Stimulated activated CD4-positive, alpha-beta T cell treated with anti-CD3 and anti-CD28 coated beads, TNF-alpha, amount 100 ng/mL, for 24 hours (primary cell): ENCODE results near the gene WASHC4.
"Not testable (repeated sequence)": the region's sequence is repeated elsewhere in the genome, so short reads cannot be mapped to it uniquely, and the experiment has no call there.

ENCODE experiments used
- DNase-seq, 3 experiments: peaks; one replicate each; pipeline ENCODE4 v3.0.0-alpha.2; 2020; ENCODE audit warnings: low read depth in 3 of 3

Gene WASHC4

GRCh38 chr12:105162174-105162573, 54.6 kb downstream of the WASHC4 start:
- DNase-seq, result no peak

- DNase-seq, result no peak
Measured at GRCh38 chr12:105164068-105164467, 56.5 kb downstream of the WASHC4 start.

- no peak for DNase-seq
Measured at GRCh38 chr12:105166736-105167135, 59.2 kb downstream of the WASHC4 start.

- DNase-seq, result no peak
Measured at GRCh38 chr12:105167346-105167745, 59.8 kb downstream of the WASHC4 start.

- no peak for DNase-seq
Measured at GRCh38 chr12:105168006-105168405, 60.5 kb downstream of the WASHC4 start.

- DNase-seq, result no peak
Measured at GRCh38 chr12:105170139-105170538, 62.6 kb downstream of the WASHC4 start.

- DNase-seq, result no peak
Measured at GRCh38 chr12:105171691-105172436, 64.3 kb downstream of the WASHC4 start.

GRCh38 chr12:105175397-105175990, 68.0 kb downstream of the WASHC4 start:
- no peak for DNase-seq

GRCh38 chr12:105177208-105177607, 69.7 kb downstream of the WASHC4 start:
- no peak for DNase-seq

GRCh38 chr12:105179114-105179513, 71.6 kb downstream of the WASHC4 start:
- DNase-seq, result not testable (repeated sequence)

GRCh38 chr12:105183406-105183805, 75.9 kb downstream of the WASHC4 start:
- not testable (repeated sequence) for DNase-seq

GRCh38 chr12:105183976-105184375, 76.4 kb downstream of the WASHC4 start:
- not testable (repeated sequence) for DNase-seq

GRCh38 chr12:105189293-105189692, 81.8 kb downstream of the WASHC4 start:
- DNase-seq, result no peak

GRCh38 chr12:105190530-105190929, 83.0 kb downstream of the WASHC4 start:
- DNase-seq, result no peak

GRCh38 chr12:105192624-105193225, 85.2 kb downstream of the WASHC4 start:
- no peak for DNase-seq

- no peak for DNase-seq
Measured at GRCh38 chr12:105194947-105195346, 87.4 kb downstream of the WASHC4 start.

- DNase-seq, result no peak
Measured at GRCh38 chr12:105196090-105196489, 88.6 kb downstream of the WASHC4 start.

- DNase-seq, result no peak
Measured at GRCh38 chr12:105198961-105199360, 91.4 kb downstream of the WASHC4 start.

GRCh38 chr12:105200385-105200784, 92.9 kb downstream of the WASHC4 start:
- DNase-seq, result no peak

- DNase-seq, result no peak
Measured at GRCh38 chr12:105201299-105201698, 93.8 kb downstream of the WASHC4 start.

GRCh38 chr12:105202202-105202601, 94.7 kb downstream of the WASHC4 start:
- no peak for DNase-seq

GRCh38 chr12:105204127-105204526, 96.6 kb downstream of the WASHC4 start:
- no peak for DNase-seq

GRCh38 chr12:105204916-105205315, 97.4 kb downstream of the WASHC4 start:
- DNase-seq, result peak in 2 of 3 experiments; percentile 5 to 42
